Hair follicle dermal papilla cell (primary cell): ENCODE data around the gene IL20RA. TPM values are rescaled to one million over a fixed set of nuclear protein-coding genes. Genes with fewer than 3 reads are reported as not detected.

Source experiments
- small RNA-seq: library from RNA; depleted of rRNA; stranded (forward); fragments of <200 nt; gene quantifications from one replicate; pipeline ENCODE3, GENCODE V24; 2012
- total RNA-seq: library from RNA; depleted of rRNA; stranded (reverse); fragments of >200 nt; gene quantifications from 2 replicates; pipeline ENCODE4 v1.2.3, GENCODE V29; 2012

The IL20RA gene, protein sequence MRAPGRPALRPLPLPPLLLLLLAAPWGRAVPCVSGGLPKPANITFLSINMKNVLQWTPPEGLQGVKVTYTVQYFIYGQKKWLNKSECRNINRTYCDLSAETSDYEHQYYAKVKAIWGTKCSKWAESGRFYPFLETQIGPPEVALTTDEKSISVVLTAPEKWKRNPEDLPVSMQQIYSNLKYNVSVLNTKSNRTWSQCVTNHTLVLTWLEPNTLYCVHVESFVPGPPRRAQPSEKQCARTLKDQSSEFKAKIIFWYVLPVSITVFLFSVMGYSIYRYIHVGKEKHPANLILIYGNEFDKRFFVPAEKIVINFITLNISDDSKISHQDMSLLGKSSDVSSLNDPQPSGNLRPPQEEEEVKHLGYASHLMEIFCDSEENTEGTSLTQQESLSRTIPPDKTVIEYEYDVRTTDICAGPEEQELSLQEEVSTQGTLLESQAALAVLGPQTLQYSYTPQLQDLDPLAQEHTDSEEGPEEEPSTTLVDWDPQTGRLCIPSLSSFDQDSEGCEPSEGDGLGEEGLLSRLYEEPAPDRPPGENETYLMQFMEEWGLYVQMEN
- 0.49 TPM in 2 replicates for total RNA-seq

DNA sequence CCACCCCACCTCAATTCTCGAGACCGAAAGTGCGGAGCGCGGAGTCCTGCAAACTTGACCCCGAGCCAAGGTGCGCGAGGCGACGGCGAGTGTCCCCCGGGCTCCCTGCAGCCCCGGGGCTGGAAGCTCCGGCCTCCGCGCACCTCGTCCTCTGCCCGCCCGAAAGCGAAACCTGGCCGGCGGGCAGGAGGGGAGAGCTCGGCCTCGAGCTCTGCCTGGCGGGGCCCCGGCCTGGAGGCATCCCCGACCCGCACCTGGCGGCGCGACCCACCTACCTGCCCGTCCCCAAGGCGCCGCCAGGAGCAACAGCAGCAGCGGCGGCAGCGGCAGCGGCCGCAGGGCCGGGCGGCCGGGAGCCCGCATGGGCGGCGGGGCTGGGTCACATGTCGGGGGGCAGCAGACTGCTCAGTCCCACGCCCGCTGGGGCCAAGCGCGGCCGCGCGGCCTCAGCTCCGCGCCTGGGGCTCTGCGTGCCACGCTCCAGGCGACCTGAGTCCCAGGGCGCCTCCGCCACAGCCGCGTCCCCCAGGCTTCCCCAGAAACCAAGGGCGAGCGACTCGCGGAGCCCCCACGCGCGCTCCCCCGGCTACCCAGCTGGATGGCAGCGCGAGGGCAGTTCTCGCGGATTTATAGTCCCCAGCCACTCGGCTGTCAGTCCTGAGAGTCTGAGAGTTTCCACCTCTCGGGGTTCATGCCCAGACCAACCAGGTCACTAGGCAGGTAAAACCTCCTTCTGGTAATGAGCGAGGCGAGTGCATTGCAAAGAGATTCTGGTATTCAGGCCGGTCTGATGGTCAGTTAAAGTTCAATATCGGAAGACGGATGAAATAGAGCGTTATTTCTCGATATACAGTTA lies at the start of gene IL20RA:
Gene IL20RA (minus strand): TSS at position 600 of the 856 bp plus-strand sequence. CDS start 237 bp downstream, at position 363.

Small RNA genes lying within 50 kb of the gene (small RNA-seq; reads per million reads assigned to genes)
- gene RPL35AP3 = not detected

Other genes with a start within 250 kb of the IL20RA start
- gene PEX7, start 222.4 kb downstream of the IL20RA start, total RNA-seq = 6.7 and 8.5 TPM in 2 replicates
- not detected in 2 replicates for gene SLC35D3, start 122.7 kb downstream of the IL20RA start, total RNA-seq
- not detected in 2 replicates for gene IL22RA2, start 128.7 kb upstream of the IL20RA start, total RNA-seq
- 57.2 and 70.3 TPM in 2 replicates for gene IFNGR1, start 174.4 kb upstream of the IL20RA start, total RNA-seq